GM23248 (cell line): ENCODE measurements around the gene LAMA5. TPM values are rescaled to one million over a fixed set of nuclear protein-coding genes. Genes with fewer than 3 reads are reported as not detected.

Experiments
- DNase-seq: peaks from one replicate; pipeline ENCODE4 v3.0.0-alpha.2; 2015
- H2AFZ ChIP-seq: fragments of 200-600 bp; sonication (generic); 2 replicates; pipeline ENCODE4 v1.6.1; 2016; ENCODE audit warnings: antibody characterized with exemption
- H3F3A ChIP-seq: fragments of 200-600 bp; sonication (generic); 2 replicates; pipeline ENCODE4 v1.6.1; 2016; ENCODE audit warnings: mild to moderate bottlenecking, antibody characterized with exemption, mixed run types; ENCODE audit not compliant: insufficient read depth
- H3K27ac ChIP-seq: fragments of 200-600 bp; sonication (generic); 2 replicates; pipeline ENCODE4 v1.5.1; 2016; ENCODE audit warnings: mild to moderate bottlenecking
- H3K27me3 ChIP-seq: fragments of 200-600 bp; sonication (generic); replicated peaks from 2 replicates; pipeline ENCODE4 v1.6.1; 2016; ENCODE audit warnings: mild to moderate bottlenecking; ENCODE audit not compliant: insufficient read depth
- H3K36me3 ChIP-seq: fragments of 200-600 bp; sonication (generic); 2 replicates; pipeline ENCODE4 v1.6.1; 2016; ENCODE audit warnings: low read depth, mild to moderate bottlenecking
- H3K4me1 ChIP-seq: fragments of 200-600 bp; sonication (generic); 2 replicates; pipeline ENCODE4 v1.6.1; 2016; ENCODE audit warnings: mild to moderate bottlenecking; ENCODE audit not compliant: insufficient read depth
- H3K4me2 ChIP-seq: fragments of 200-600 bp; sonication (generic); one replicate; pipeline ENCODE4 v1.6.1; 2016; ENCODE audit warnings: mild to moderate bottlenecking; ENCODE audit not compliant: unreplicated experiment
- H3K4me3 ChIP-seq: fragments of 200-600 bp; sonication (generic); 2 replicates; pipeline ENCODE4 v1.5.1; 2016; ENCODE audit warnings: mild to moderate bottlenecking
- H3K79me2 ChIP-seq: fragments of 200-600 bp; sonication (generic); 2 replicates; pipeline ENCODE4 v1.6.1; 2016; ENCODE audit warnings: mild to moderate bottlenecking; ENCODE audit not compliant: insufficient read depth
- H3K9ac ChIP-seq: fragments of 200-600 bp; sonication (generic); 2 replicates; pipeline ENCODE4 v1.6.1; 2016; ENCODE audit warnings: mild to moderate bottlenecking
- H3K9me2 ChIP-seq: fragments of 200-600 bp; sonication (generic); 2 replicates; pipeline ENCODE4 v1.6.1; 2016; ENCODE audit warnings: mixed run types, mild to moderate bottlenecking, moderate library complexity; ENCODE audit not compliant: insufficient read depth
- H3K9me3 ChIP-seq: fragments of 200-600 bp; sonication (generic); one replicate; pipeline ENCODE4 v1.6.1; 2017; ENCODE audit warnings: low read depth
- H4K20me1 ChIP-seq: fragments of 200-600 bp; sonication (generic); 2 replicates; pipeline ENCODE4 v1.6.0; 2016; ENCODE audit not compliant: insufficient read depth
- EZH2 ChIP-seq: fragments of 200-600 bp; sonication (generic); IDR thresholded peaks from 2 replicates; pipeline ENCODE4 v1.6.1; 2018; ENCODE audit warnings: antibody characterized with exemption, mild to moderate bottlenecking; ENCODE audit not compliant: insufficient read depth, poor library complexity, severe bottlenecking
- EZH2phosphoT487 ChIP-seq: fragments of 200-600 bp; sonication (generic); IDR thresholded peaks from 2 replicates; pipeline ENCODE4 v1.6.1; 2018; ENCODE audit warnings: antibody characterized with exemption, moderate library complexity, mild to moderate bottlenecking, low read depth; ENCODE audit not compliant: insufficient read depth
- WGBS, 2 experiments: methylation state at CpG; one replicate each; pipeline ENCODE4 v1.1.6; 2015 to 2017; ENCODE audit warnings: low lambda C conversion rate in 2 of 2, low coverage in 1 of 2; ENCODE audit errors: missing lambda C conversion rate in 2 of 2; 5-methylcytosine and 5-hydroxymethylcytosine counted together
- in situ Hi-C: fragments of 300-500 bp; cut with MboI; formaldehyde crosslinking; loops from 2 replicates; pipeline ENCODE4 v1.15.0; 2020
- polyA plus RNA-seq: library from polyadenylated mRNA; unstranded; fragments of >200 nt; fragmentation: Nextera tagmentation; extraction: Ambion mirVana; gene quantifications from 2 replicates; pipeline ENCODE4 v1.2.1, GENCODE V29; 2016
- total RNA-seq: library from RNA; depleted of rRNA; stranded (reverse); fragments of >200 nt; shearing (Covaris generic); gene quantifications from 2 replicates; pipeline ENCODE4 v1.2.3, GENCODE V29; 2014

Gene LAMA5
- total and polyA plus RNA-seq, 2 experiments from 2014 or later = 4.5 to 6.0 TPM

DNA sequence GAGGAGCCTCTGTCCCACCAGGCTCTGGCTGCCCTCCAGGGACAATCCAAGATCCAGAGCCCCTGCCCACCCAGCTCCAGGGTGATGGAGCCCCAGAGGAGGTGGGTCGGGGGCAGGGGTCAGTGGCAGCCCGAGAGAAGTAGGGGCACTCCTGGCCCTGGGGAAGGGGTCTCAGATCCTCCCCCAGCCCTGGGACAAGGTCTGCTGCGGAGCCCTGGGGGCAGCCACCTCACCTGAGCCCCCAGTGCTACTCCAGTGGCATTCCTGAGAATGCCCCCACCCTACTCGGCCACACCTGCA, 2.7 kb upstream of the LAMA5 start:
- Histone ChIP-seq H3K4me1 (peaks cover 21% of the 10 kb centered on the region), H3K4me3 (no peak overlapping the region)
- in situ Hi-C loops = no loop called here

DNA sequence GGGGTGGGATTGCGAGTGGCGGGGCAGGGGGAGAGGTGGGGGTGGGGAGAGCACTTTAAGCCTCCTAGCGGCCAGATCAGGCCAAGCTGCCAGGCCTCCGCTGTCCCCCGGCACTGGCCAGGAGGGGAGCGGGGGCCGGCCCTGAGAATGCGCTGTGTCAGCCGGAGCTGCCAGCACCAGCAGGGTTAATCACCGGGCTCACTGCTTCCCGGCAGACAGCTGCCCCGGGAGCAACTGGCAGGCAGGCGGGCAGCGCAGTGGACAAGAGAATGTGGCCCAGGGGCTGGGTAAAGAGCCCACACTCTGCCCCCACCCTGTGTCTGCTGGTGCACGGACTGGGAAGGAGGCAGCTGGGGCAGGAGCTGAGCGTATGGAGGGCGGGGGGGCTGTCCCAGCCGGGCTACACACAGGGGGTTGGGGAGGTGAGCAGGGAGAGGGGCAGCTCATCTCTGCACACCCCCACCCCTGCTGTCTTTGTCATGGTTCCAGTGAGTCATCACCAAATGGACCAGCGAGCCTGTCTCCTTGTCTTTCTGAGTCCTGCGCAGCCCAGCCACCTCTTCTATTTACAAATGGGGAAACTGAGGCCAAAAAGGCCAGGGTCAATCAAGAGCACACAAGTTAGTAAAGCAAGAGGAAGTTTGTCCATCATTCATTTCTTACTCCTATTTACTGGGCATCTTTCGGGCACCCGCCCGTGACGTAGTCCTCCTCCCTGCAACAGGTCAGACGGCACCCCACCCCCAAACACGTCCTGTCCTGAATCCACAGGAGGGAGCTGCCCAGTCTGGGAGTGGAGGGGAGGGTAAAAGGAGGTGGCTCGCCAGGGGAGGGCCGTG, 2.1 kb upstream of the LAMA5 start:
- Histone ChIP-seq H3K9me3 (no peaks in the 10 kb centered on the region), H3K27me3 (peaks cover 9% of the 10 kb centered on the region; the same call in 1 of the 2 replicates), H3F3A (no peaks in the 10 kb centered on the region), H4K20me1 (no peaks in the 10 kb centered on the region), H3K4me2 (peak overlapping the region; percentile 39), H2AFZ (no peak overlapping the region), H3K27ac (no peak overlapping the region), H3K9ac (no peak overlapping the region), H3K79me2 (no peaks in the 10 kb centered on the region), H3K36me3 (no peaks in the 10 kb centered on the region), H3K4me3 (peak overlapping the region; percentile 4; the same call in 1 of the 2 replicates), H3K4me1 (peaks cover 21% of the 10 kb centered on the region), H3K9me2 (no peaks in the 10 kb centered on the region)
- TF ChIP-seq EZH2 (no peak), EZH2phosphoT487 (no peak)
- WGBS, 2 experiments = 16 to 17% methylated on average over 24 to 28 of the region's 28 CpGs
- DNase-seq = peak; percentile 71
- in situ Hi-C loops = no loop called here

More for the DNA sequence above, 2.7 kb upstream of the LAMA5 start:
- H3K9ac ChIP-seq = no peak overlapping the region
- no peaks in the 10 kb centered on the region for H4K20me1 ChIP-seq
- no peaks in the 10 kb centered on the region for H3K9me3 ChIP-seq
- TF ChIP-seq EZH2phosphoT487 = no peak
- no peak for TF ChIP-seq EZH2
- H3F3A ChIP-seq = no peaks in the 10 kb centered on the region
- H2AFZ ChIP-seq = no peak overlapping the region
- H3K36me3 ChIP-seq = no peaks in the 10 kb centered on the region
- H3K79me2 ChIP-seq = no peaks in the 10 kb centered on the region
- no peak for DNase-seq
- no peaks in the 10 kb centered on the region for H3K9me2 ChIP-seq
- H3K27ac ChIP-seq = no peak overlapping the region
- H3K4me2 ChIP-seq = no peak overlapping the region
- 55 to 76% methylated on average over 2 to 4 of the region's 4 CpGs for WGBS, 2 experiments
- H3K27me3 ChIP-seq = peaks cover 9% of the 10 kb centered on the region; the same call in 1 of the 2 replicates

DNA sequence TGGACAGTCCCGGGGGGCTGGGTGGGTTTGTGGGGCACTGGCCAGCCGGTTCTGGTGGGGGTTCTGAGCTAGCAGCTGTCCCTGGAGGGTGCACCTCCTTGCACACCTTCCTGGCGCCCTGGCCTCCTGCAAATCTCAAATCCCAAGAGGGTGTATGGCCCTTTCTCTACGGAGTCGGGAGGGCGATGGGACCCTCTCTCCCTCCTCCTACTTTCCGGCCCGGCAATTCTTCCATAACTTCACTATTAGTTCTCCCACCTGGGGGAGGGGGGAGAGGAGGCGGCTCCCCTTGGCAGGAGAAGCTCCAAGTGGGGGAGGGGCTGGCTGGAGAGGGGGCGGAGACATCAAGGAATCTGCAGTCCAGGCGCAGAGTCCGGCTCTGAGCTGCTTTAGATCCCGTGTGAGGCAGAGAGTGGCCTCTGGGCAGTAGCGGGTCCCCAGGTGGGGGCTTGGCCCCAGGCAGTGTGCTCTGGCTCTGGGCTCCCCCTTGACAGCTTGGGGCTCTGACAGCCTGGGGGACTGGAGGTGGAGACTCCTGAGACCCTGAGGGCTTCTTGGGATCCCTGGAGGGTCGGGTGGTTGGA, 1.4 kb upstream of the LAMA5 start:
- Histone ChIP-seq H3K36me3 (no peaks in the 10 kb centered on the region), H3K9me2 (no peaks in the 10 kb centered on the region), H3K4me1 (peaks cover 21% of the 10 kb centered on the region), H3K27me3 (peaks cover 9% of the 10 kb centered on the region; the same call in 1 of the 2 replicates), H3K4me2 (peak overlapping the region; percentile 39), H3F3A (no peaks in the 10 kb centered on the region), H3K9me3 (no peaks in the 10 kb centered on the region), H3K27ac (no peak overlapping the region), H3K9ac (no peak overlapping the region), H3K79me2 (no peaks in the 10 kb centered on the region), H3K4me3 (0 out of 2 replicates have a peak overlapping the region, but pooled peaks have one; percentile 7), H4K20me1 (no peaks in the 10 kb centered on the region), H2AFZ (no peak overlapping the region)
- 2 to 3% methylated on average over 11 to 15 of the region's 15 CpGs for WGBS, 2 experiments
- DNase-seq = no peak
- TF ChIP-seq EZH2phosphoT487 (no peak), EZH2 (no peak)
- in situ Hi-C loops = no loop called here

DNA sequence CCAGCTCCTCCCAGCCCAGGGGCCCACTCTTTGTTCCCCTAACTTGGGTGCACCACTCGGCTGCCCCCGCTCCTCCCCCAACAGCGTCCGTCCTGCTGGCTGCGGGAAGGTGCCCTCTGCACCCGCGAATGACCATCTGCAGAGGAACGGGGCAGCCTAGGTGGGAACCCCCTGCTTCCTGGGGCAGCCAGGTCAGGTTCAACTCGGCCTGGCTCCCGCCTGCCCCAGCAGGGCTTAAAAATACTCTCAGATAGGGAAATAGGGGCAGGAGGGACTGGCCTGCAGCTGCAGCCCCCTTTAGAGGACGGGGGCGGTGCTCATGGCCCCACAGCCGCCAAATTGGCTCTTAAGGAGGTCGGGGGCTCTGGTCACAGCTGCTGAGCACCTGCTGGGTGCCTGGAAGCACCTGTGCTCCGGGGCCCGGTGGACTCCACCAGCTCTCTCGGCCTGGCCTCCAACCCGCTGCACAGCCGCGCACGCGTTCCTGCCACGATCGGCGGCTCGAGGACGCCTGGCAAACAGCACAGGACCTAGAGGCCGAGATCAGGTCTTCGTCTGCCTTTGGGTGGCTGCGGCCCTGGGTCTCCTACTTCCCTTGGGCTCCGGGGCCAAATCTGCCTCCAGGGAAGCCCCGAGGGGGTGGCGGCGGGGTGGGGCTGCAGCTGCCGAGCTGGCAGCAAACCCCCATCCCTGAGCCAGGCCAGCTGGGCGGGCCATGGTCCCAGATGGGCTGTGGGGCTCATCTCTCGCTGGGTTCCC, 700 bp upstream of the LAMA5 start:
- Histone ChIP-seq H3K9me3 (no peaks in the 10 kb centered on the region), H3K36me3 (no peaks in the 10 kb centered on the region), H3K27me3 (peaks cover 9% of the 10 kb centered on the region; the same call in 1 of the 2 replicates), H3K4me3 (no peak overlapping the region), H3K4me1 (peaks cover 21% of the 10 kb centered on the region), H3K79me2 (no peaks in the 10 kb centered on the region), H3K27ac (no peak overlapping the region), H3F3A (no peaks in the 10 kb centered on the region), H3K9ac (no peak overlapping the region), H4K20me1 (no peaks in the 10 kb centered on the region), H3K9me2 (no peaks in the 10 kb centered on the region), H2AFZ (no peak overlapping the region), H3K4me2 (peak overlapping the region; percentile 74)
- in situ Hi-C loops = no loop called here
- TF ChIP-seq EZH2 (peak; percentile 47), EZH2phosphoT487 (no peak)
- no peak for DNase-seq
- 2 to 3% methylated on average over 32 to 37 of the region's 37 CpGs for WGBS, 2 experiments
